Fibroblast of villous mesenchyme (primary cell): ENCODE results near the gene TEX101. TPM values are rescaled to one million over a fixed set of nuclear protein-coding genes. Genes with fewer than 3 reads are reported as not detected.

ENCODE experiments used
- DNase-seq: peaks from one replicate; pipeline ENCODE4 v3.0.0-alpha.2; 2010; ENCODE audit warnings: low read depth
- H3K4me3 ChIP-seq: 2 replicates; pipeline ENCODE4 v1.5.1; 2011; ENCODE audit warnings: low read depth, mild to moderate bottlenecking, low read length
- CTCF ChIP-seq: IDR thresholded peaks from 2 replicates; pipeline ENCODE4 v1.5.1; 2012; ENCODE audit warnings: low read depth, mild to moderate bottlenecking, low read length; ENCODE audit not compliant: insufficient read depth
- total RNA-seq: library from RNA; depleted of rRNA; stranded (reverse); fragments of >200 nt; gene quantifications from 2 replicates; pipeline ENCODE4 v1.2.3, GENCODE V29; 2012

The TEX101 gene
- total RNA-seq, 1 donor: not detected

DNA sequence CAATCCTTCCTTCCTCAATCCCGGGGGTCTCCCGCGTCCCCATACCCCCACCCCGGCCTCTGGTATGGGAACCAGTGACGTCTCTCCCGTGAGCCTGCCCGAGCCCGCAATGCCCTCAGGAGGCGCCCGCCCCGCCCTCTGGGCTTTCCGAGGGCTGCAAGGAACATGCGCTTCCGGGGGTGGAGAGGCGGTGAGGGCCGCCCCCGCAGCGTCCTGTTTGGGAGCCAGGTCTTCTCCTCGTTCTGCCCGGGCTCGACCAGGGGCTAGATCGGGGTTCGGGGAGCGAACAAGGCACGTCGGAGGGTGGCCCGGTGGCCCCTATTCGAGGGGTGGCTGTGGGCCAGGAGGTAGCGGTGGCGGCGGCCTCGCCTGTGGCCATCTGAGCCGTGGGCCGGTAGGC lies 6.6 kb upstream of the TEX101 start:
- no peak for TF ChIP-seq CTCF
- H3K4me3 ChIP-seq: no peak overlapping the region
- DNase-seq: no peak

GRCh38 chr19:43409415-43409814 lies 5.3 kb upstream of the TEX101 start:
- TF ChIP-seq CTCF: no peak
- no peak for DNase-seq

DNA sequence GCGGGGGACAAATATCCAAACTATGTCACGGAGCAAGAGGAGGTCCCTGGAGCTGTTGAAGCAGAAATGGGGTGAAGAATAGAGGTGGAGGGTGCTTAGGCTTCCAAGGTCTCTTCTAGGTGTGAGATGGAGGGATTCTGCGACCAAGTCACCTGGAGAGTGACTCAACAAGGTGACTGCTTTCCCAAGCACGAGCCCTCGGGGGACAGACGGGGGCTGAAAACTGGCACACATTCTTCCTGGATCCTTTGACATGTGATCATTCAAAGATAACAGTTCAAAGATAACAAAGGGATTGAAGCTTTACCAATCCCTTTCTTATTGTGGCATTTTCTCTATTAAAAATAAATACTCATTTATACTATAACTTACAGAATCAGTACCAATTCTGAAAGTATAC lies 2.2 kb upstream of the TEX101 start:
- DNase-seq: no peak
- H3K4me3 ChIP-seq: no peak overlapping the region
- TF ChIP-seq CTCF: no peak

More at GRCh38 chr19:43409415-43409814, 5.3 kb upstream of the TEX101 start:
- no peak overlapping the region for H3K4me3 ChIP-seq

DNA sequence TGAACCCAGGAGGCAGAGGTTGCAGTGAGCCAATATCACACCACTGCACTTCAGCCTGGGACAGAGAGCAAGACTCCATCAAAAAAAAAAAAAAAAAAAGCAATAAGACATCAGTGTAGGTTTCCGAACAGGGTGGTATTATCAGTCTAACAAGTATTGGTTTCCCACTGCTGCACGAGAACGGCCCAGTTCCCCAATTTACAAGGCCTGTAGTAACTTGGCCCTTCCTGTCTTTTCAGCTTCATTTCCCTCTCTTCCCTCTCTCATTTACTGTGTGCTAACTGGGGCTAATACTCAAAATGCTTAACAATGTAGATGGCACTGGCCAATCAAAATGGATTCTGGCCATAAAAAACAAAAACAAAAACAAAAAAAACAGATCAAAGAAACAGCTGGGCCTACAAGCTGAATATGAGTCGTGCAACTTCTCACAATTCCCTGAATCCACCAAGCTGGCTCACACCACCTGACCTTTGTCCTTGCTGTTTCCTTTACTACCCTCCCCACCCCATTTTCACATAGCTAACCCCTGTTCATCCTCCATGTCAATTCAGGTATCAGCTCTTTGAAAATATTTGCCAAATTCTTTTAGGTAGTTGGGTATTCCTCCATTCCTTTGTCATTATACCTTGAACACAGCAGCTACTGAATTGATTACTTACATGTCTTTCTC lies 2.4 kb downstream of the TEX101 start:
- TF ChIP-seq CTCF: no peak
- no peak overlapping the region for H3K4me3 ChIP-seq
- no peak for DNase-seq

DNA sequence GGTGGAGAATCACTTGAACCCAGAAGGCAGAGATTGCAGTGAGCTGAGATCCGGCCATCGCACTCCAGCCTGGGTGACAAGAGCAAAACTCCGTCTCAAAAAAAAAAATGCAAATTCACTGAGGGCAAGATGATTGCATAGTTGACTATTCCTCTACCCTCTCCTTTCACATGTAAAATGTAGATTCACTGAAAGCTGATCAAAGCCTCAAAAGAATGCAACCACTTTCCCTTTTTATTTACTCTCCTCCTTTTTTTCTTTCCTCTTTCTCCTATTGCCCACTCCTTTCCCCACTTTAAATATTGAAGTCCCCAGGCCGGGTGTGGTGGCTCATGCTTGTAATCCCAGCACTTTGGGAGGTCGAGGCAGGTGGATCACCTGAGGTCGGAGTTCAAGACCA lies 6.3 kb downstream of the TEX101 start:
- H3K4me3 ChIP-seq: no peak overlapping the region
- no peak for DNase-seq
- no peak for TF ChIP-seq CTCF

DNA sequence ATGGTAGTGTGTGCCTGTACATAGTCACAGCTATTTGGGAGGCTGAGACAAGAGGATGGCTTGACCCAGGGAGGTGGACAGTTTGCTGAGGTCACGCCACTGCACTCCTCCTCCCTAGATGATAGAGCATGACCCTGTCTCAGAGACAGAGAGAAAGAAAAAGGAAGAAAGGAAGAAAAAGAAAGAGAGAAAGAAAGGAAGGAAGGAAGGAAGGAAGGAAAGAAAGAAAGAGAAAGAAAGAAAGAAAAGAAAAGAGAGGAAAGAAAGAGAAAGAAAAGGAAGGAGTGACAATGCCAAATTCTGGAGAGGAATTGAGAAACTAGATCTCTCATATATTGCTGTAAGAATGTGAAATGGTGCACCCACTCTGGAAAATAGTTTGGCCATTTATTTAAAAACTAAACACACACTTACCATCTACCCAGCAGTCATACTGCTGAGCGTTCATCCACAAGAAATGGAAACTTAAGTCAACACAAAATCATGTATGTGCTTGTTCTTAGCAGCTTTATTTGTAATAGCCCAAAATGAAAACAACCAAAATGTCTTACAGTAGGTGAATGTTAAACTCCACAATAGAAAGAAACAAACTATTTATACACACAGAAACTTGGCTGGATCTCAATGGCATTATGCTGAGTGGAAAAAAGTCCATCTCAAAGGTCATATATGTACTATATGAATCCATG lies 7.5 kb downstream of the TEX101 start:
- DNase-seq: no peak
- no peak overlapping the region for H3K4me3 ChIP-seq
- no peak for TF ChIP-seq CTCF
